ES-I3 (cell line): ENCODE results near the gene SGMS1.

Experiments used
- H3K36me3 ChIP-seq: 2 replicates; pipeline ENCODE4 v1.6.1; 2013; ENCODE audit warnings: mild to moderate bottlenecking, low read length, control low read depth, moderate library complexity; ENCODE audit not compliant: insufficient read depth
- H3K4me1 ChIP-seq: 2 replicates; pipeline ENCODE4 v1.6.1; 2013; ENCODE audit warnings: mild to moderate bottlenecking, control low read depth, low read length; ENCODE audit not compliant: insufficient read depth
- H3K9ac ChIP-seq: 2 replicates; pipeline ENCODE4 v1.6.1; 2013; ENCODE audit warnings: low read depth, mild to moderate bottlenecking, low read length, moderate library complexity
- H3K9me3 ChIP-seq: 2 replicates; pipeline ENCODE4 v1.6.1; 2013; ENCODE audit warnings: mild to moderate bottlenecking, low read length, moderate library complexity; ENCODE audit not compliant: control insufficient read depth, insufficient read depth

The SGMS1 gene

DNA sequence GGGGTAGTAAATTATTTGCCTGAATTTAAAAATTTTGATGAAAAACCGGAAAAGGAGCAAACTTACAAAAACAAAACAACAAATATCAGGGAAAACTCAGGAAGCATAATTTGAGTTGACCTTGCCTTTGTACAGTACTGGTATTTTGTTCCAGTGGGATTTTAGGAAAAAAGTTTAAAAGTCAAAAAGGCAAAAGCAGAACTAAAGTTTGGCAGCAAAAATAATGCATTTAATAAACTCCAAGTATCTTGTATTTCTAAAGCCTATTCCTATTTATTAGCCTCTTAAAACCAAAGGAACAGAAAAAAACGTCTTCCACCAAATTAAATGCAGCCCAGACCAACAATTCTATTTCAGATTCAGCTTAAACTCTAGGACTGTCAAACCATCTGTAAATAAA lies 281.8 kb downstream of the SGMS1 start:
- no peaks in the 10 kb centered on the region; the same call in 1 of the 2 replicates for H3K36me3 ChIP-seq

DNA sequence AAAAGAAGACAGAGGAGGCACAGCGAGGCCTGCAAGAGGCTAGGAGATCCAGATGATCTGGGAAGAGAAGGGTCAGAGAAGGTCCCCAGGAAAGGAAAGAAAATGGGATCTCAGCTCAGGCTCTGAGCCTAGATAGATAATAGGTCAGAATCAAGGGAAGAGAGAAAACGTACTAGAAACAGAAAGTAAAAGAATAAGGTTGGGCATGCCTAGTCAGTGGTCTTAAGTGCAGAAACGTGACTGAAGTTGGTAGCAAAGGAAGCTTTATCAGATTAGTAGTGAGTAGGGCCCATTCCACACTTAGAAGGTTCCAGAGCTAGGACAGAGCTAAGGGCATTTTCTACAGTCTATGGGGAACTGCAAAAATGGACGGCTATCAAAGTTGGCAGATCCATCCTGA lies 287.6 kb downstream of the SGMS1 start:
- no peaks in the 10 kb centered on the region for H3K4me1 ChIP-seq
- no peaks in the 10 kb centered on the region for H3K9me3 ChIP-seq
- H3K36me3 ChIP-seq = no peaks in the 10 kb centered on the region

More for the DNA sequence above, 281.8 kb downstream of the SGMS1 start:
- Histone ChIP-seq H3K4me1 (no peaks in the 10 kb centered on the region), H3K9ac (no peak overlapping the region), H3K9me3 (no peaks in the 10 kb centered on the region)

DNA sequence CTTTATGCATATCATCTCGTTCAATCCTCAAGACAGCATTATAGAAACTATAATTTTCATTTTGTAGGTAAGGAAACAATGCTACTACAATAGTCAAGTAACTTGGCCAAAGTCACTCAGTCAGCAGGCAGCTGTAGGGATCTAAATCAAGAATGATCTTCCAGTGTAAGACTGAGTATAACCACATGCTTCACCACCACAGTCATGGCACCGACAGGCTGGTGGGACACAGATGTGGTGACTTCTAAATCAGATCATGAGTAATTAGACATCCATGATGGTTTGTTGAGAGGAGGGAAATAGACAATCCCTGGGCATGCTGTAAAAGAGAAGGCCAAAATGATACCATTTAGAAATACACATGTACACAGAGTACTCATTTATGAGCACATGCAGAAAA lies 288.4 kb downstream of the SGMS1 start:
- no peaks in the 10 kb centered on the region for H3K9me3 ChIP-seq
- no peaks in the 10 kb centered on the region for H3K36me3 ChIP-seq
- H3K4me1 ChIP-seq = no peaks in the 10 kb centered on the region
- no peak overlapping the region for H3K9ac ChIP-seq

More for the DNA sequence above, 287.6 kb downstream of the SGMS1 start:
- H3K9ac ChIP-seq = no peak overlapping the region

DNA sequence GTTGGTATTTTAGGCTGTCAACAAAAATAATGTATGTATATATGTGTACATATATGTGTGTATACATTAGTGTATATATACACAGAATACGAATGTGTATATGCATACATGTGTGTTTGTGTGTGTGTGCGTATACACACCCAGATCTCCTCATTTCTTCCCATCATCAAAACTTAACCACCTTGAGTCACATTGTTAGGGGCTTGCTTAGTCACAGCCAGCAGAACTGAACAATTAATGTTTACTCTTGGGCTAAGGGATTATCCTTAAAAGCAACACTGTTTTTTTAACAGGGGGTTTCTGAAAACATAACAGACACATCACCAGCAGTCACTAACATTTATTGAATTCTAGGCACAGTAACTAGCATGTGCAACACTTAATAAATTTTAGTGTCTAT lies 289.5 kb downstream of the SGMS1 start:
- Histone ChIP-seq H3K9ac (no peak overlapping the region; the same call in 1 of the 2 replicates), H3K4me1 (no peaks in the 10 kb centered on the region), H3K9me3 (no peaks in the 10 kb centered on the region), H3K36me3 (no peaks in the 10 kb centered on the region)

DNA sequence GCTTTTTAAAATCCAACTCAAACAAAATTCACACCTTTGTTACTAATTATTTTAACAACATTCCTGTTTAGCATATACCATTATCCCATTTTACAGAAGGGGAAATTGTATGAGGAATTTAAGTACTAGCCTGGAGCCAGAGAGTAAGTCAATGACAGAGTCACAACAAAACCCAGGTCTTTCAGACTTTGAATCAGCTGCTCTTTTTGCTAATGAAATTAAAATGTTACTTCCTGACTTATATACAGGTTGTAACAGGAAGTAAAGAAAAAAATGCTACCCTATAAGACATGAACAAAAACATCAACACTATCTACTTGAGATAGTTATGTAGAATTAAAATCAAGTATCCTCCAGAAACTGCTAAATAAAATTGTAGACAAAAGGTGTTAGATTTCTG lies 289.9 kb downstream of the SGMS1 start:
- Histone ChIP-seq H3K9ac (no peak overlapping the region), H3K36me3 (no peaks in the 10 kb centered on the region), H3K9me3 (no peaks in the 10 kb centered on the region), H3K4me1 (no peaks in the 10 kb centered on the region)

DNA sequence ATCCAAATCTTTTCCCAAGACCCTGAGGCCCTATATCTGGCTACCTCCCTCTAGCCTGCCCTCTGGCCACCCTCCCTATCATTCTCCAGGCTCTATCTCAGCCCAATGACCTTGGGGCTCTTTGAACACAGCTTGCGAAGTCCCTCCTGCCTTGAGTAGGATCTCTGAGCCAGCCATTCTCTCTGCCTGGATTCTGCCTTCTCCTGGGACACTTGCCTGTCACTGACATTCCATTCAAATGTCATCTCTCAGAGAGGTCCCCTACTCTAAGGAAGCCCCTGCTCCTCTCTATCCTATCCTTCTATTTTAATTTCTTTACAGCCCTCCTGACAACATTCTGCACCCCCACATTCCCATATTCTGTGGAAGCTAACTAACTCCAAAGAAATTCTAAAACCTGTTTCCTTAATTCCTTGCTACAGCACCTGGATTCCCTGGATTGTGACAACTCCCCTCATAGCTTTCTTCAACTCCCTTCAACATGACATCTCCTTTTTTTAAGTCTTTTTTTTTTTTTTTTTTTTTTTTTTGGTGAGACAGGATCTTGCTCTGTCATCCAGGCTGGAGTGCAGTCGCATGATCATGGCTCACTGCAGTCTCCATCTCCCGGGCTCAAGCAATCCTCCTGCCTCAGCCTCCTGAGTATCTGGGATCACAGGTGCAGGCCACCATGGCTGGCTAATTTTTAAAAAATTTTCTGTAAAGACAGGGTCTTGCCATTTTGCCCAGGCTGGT lies 291.5 kb downstream of the SGMS1 start:
- Histone ChIP-seq H3K9me3 (no peaks in the 10 kb centered on the region), H3K9ac (no peak overlapping the region), H3K4me1 (no peaks in the 10 kb centered on the region), H3K36me3 (no peaks in the 10 kb centered on the region)

DNA sequence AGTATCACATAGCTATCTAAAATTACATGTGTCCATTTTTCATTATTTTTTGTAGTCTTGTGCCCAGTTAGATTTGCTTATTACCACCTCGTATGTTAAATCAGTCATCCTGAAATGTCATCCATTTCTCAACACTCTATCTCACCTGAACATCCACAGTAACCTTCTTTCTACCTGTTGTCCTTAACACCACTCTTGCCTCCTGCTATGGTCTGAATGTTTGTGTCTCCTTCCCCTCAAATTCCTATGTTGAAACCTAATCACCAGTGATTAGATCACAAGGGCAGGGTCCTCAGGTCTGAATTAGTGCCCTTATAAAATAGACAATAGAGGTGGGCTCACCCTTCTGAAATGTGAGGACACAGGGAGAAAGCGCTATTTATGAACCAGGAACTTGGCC lies 292.3 kb downstream of the SGMS1 start:
- H3K9ac ChIP-seq = no peak overlapping the region
- no peaks in the 10 kb centered on the region for H3K36me3 ChIP-seq
- peaks cover 7% of the 10 kb centered on the region for H3K4me1 ChIP-seq
- no peaks in the 10 kb centered on the region for H3K9me3 ChIP-seq

DNA sequence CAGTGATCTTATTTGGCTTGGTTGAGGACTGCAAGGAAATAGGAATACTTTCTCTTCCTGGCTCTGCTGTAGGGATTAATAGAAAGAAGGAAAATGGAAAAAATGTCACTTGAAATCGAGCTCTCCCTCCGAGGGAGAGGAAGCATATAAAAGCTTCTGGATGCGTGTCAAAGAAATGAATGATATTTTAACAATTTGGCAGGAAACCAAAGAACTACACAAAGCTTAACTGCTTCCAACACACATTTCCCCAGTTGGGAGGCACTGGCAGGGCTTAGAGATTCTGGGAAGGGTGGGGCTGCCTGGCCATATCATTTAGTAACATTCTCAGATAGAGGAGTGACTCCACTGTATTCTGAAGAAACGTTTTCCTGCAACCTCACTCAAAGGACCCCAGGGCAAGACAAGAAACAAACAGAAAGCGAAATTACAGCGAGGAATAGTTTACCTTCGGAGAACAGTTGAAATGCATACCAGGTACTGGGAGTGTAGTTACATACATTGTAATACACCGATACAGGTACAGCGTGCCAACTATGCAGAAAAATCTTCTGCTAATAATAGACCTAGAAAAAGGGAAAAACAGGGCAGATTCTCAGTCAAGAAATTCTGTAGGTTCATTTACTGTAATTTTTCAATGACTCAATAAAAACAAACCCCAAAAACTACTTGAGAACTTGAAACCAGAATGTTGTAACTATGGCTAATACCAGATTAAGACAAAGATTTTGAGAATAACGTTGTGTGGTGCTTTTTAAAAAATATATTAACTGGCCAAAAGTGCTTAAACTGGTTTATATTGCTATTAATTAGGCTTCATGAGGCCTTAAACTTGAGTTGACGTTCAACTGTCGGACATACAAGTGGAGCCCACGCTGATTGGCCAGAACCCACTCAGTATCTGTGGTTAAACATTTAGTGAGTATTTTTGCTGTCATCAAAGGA lies 296.7 kb downstream of the SGMS1 start:
- H3K36me3 ChIP-seq = no peaks in the 10 kb centered on the region
- H3K4me1 ChIP-seq = peaks cover 18% of the 10 kb centered on the region
- H3K9ac ChIP-seq = no peak overlapping the region
- H3K9me3 ChIP-seq = no peaks in the 10 kb centered on the region

DNA sequence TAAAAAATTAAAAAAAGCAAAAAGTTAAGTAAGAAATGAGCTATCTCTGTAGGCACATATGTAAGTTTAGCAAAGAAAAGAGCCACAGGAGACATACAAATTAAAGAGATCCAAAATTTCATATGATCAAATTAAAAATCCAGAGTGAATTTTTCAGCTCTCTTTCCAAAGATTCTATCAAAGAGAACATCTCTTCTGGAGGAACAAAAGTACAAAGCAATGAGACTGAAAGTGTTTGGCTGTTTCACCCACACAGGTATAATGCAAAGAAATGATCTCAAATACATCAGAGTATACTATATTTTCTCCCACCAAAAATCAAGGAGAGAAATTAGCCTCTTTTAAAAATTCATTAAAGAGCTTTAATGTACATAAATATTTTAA lies 297.6 kb downstream of the SGMS1 start:
- no peaks in the 10 kb centered on the region for H3K36me3 ChIP-seq

DNA sequence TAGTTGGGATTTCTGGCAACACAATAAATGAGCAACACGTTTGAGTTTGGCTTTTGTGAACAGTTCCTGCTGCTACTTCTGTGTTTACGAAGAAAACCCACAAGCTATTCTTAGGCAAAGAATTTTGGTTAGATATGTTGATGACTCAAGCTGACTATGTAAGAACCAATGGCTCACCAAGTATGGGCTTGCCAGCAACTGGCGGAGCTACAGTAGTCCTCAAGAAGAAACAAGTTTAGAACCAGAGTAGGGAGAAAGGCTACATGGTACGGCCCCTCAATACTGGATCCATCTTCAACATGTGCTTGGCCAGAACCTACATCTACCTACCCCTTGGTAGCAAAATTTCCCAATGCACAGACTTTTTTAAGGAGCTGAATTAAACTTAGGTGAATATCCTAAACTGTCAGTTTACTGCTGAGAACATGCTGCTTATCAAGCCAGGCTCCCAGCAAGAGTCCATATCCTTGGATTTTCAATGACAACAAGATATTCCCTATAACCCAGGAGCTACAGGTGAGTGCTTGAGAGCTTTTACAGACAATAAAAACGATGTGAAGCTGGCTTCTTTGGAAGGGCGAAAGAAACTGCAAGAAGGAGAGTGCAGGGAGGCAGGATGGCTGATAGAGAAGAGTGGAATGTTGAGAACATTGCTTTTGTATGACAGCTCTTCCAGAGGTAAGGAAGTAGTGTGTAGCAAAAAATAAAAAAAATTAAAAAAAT lies 298.1 kb downstream of the SGMS1 start:
- no peak overlapping the region for H3K9ac ChIP-seq
- no peaks in the 10 kb centered on the region for H3K36me3 ChIP-seq

More for the DNA sequence above, 297.6 kb downstream of the SGMS1 start:
- Histone ChIP-seq H3K9me3 (no peaks in the 10 kb centered on the region), H3K9ac (no peak overlapping the region), H3K4me1 (peaks cover 18% of the 10 kb centered on the region)

DNA sequence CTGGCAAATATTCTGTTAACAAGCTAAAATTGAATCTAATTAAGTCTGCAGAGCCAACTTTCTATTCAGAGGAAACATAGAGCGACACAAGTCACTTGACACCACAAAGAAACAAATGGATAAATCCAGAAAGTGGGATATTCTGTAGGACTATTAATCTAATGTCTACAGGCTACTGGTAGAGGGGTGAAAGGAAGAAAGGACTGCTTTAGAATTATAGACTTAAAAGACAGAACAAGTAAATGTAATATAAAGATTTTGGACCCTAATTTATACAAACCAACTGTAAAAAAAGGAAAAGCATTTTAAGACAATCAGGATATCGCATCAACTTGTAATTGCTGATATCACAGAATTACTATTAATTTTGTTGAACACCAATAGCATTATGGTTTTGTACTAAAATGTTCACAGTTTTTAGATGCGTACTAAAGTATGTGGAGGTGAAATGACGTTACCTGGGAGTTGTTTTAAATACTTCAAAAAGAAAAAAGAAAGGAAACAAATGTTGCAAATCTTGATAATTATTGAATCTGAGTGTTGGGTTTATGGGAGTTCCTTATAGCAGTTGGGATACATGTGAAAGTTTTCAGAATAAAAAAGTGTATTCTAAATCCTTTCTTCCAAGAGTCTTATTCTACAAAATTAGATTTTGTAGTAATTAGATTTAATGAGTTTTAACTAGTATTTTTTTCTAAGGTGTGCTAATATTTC lies 298.9 kb downstream of the SGMS1 start:
- no peak overlapping the region for H3K9ac ChIP-seq
- H3K4me1 ChIP-seq = peaks cover 18% of the 10 kb centered on the region
- H3K36me3 ChIP-seq = no peaks in the 10 kb centered on the region
- H3K9me3 ChIP-seq = no peaks in the 10 kb centered on the region

More for the DNA sequence above, 298.1 kb downstream of the SGMS1 start:
- Histone ChIP-seq H3K9me3 (no peaks in the 10 kb centered on the region), H3K4me1 (peaks cover 18% of the 10 kb centered on the region)

DNA sequence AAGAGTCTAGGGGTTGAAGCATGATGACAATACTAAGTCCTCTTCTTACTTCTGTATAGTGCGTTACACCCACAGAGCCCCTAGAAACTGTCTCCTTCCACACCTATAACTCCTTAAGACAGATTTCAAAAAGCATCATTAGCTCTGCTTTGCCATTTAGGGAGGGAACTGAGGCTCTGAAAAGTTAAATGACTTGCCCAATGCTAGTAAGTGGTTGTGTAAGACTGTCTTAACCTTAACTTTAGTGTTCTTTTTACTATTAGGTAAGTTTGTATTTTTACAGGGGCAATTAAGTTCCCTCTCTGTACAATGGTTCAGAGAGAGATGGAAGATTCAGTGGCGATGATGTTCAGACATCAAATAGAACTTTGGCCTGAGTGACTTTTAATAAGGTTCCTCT lies 299.7 kb downstream of the SGMS1 start:
- Histone ChIP-seq H3K9ac (no peak overlapping the region), H3K36me3 (no peaks in the 10 kb centered on the region), H3K9me3 (no peaks in the 10 kb centered on the region), H3K4me1 (peaks cover 18% of the 10 kb centered on the region)

DNA sequence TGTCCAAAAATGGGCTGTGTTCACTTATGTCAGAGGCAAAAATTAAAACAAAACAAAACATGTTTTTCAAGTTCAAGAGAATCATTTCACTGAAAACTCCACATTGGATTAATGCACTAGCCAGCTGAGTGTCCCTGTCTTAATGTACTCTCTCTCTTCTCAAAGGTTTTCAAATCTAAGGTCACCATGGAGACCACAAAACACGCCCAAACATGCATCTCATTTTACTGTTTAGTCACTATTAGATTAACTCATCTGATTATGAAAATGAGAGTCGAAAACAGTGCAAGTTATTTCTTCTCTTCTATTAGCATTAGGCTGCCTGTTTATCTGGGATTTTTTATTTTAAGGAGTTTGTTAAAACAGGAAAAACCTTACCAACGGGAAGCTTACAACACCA lies 301.7 kb downstream of the SGMS1 start:
- Histone ChIP-seq H3K4me1 (peaks cover 16% of the 10 kb centered on the region), H3K36me3 (no peaks in the 10 kb centered on the region), H3K9me3 (no peaks in the 10 kb centered on the region), H3K9ac (no peak overlapping the region)

DNA sequence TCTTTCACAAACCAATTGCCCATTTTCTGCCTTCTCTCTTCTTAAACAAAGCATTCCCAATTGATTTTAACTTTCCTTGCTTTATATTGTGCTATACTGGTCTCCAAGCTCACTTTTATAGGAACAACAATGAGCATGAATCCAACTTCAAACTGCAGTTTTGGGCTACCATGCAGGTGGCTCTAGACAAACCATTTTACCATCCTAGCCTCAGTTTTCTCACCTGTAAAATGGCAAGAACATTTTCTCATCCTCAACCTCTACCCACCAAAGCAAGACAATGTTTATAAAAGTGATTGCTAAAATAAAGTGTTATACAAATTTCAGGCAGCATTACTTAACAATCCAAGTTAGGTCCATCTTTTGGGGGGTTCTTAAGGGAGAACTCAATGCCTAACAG lies 305.6 kb downstream of the SGMS1 start:
- H3K9me3 ChIP-seq = no peaks in the 10 kb centered on the region
- no peak overlapping the region for H3K9ac ChIP-seq
- H3K4me1 ChIP-seq = no peaks in the 10 kb centered on the region; the same call in 1 of the 2 replicates
- no peaks in the 10 kb centered on the region for H3K36me3 ChIP-seq
